Measurements from ENCODE around the gene GRM7. TPM values are rescaled to one million over a fixed set of nuclear protein-coding genes. Genes with fewer than 3 reads are reported as not detected.

The GRM7 gene
- total RNA-seq, 6 experiments from 2014 or later, result not detected

GRCh38 chr3:7144697-7145308 lies 283.9 kb downstream of the GRM7 start:
- Mint-ChIP-seq H3K4me1 (ENCODE audit: low read depth) (no peaks in the 10 kb centered on the region), H3K27me3 (ENCODE audit: insufficient read depth) (peaks cover 1% of the 10 kb centered on the region; the same call in 1 of the 2 replicates), H3K4me3 (no peak overlapping the region), H3K27ac (no peak overlapping the region), H3K9me3 (peaks cover 41% of the 10 kb centered on the region), H3K36me3 (ENCODE audit: low read depth) (no peaks in the 10 kb centered on the region)
- peak; percentile 23; the same call in 1 of the 2 replicates for TF ChIP-seq CTCF (IDR thresholded peaks at IDR 0.05)
- DNase-seq, result no peak

GRCh38 chr3:7146529-7146928 lies 285.6 kb downstream of the GRM7 start:
- DNase-seq, result no peak
- Mint-ChIP-seq H3K27me3 (ENCODE audit: insufficient read depth) (peaks cover 1% of the 10 kb centered on the region; the same call in 1 of the 2 replicates), H3K27ac (no peak overlapping the region), H3K4me1 (ENCODE audit: low read depth) (no peaks in the 10 kb centered on the region), H3K4me3 (no peak overlapping the region), H3K36me3 (ENCODE audit: low read depth) (no peaks in the 10 kb centered on the region), H3K9me3 (peaks cover 39% of the 10 kb centered on the region)
- TF ChIP-seq CTCF (IDR thresholded peaks at IDR 0.05), result no peak

GRCh38 chr3:7158516-7158915 lies 297.6 kb downstream of the GRM7 start:
- H3K4me3 Mint-ChIP-seq, result no peak overlapping the region
- no peaks in the 10 kb centered on the region for H3K27me3 Mint-ChIP-seq (ENCODE audit: insufficient read depth)
- TF ChIP-seq CTCF (IDR thresholded peaks at IDR 0.05), result no peak
- peaks cover 37% of the 10 kb centered on the region for H3K9me3 Mint-ChIP-seq
- no peaks in the 10 kb centered on the region for H3K36me3 Mint-ChIP-seq (ENCODE audit: low read depth)
- no peak overlapping the region for H3K27ac Mint-ChIP-seq
- H3K4me1 Mint-ChIP-seq (ENCODE audit: low read depth), result no peaks in the 10 kb centered on the region
- DNase-seq, result no peak

- Mint-ChIP-seq H3K36me3 (ENCODE audit: low read depth) (no peaks in the 10 kb centered on the region), H3K27ac (no peak overlapping the region), H3K27me3 (ENCODE audit: insufficient read depth) (no peaks in the 10 kb centered on the region), H3K4me1 (ENCODE audit: low read depth) (no peaks in the 10 kb centered on the region), H3K4me3 (no peak overlapping the region), H3K9me3 (peaks cover 41% of the 10 kb centered on the region)
- no peak for DNase-seq
- TF ChIP-seq CTCF (IDR thresholded peaks at IDR 0.05), result no peak
Measured at GRCh38 chr3:7160689-7161088, 299.8 kb downstream of the GRM7 start.

GRCh38 chr3:7166460-7166859 lies 305.5 kb downstream of the GRM7 start:
- Mint-ChIP-seq H3K36me3 (ENCODE audit: low read depth) (no peaks in the 10 kb centered on the region), H3K9me3 (peaks cover 42% of the 10 kb centered on the region), H3K4me3 (no peak overlapping the region), H3K27me3 (ENCODE audit: insufficient read depth) (no peaks in the 10 kb centered on the region), H3K27ac (no peak overlapping the region), H3K4me1 (ENCODE audit: low read depth) (no peaks in the 10 kb centered on the region)
- no peak for TF ChIP-seq CTCF (IDR thresholded peaks at IDR 0.05)
- DNase-seq, result no peak

Data from HFFc6 (cell line).